Hippocampal formation (tissue), 2 donors: ENCODE data around the gene LCP1.
"Not testable (repeated sequence)": the region's sequence is repeated elsewhere in the genome, so short reads cannot be mapped to it uniquely, and the experiment has no call there.

Source experiments
- DNase-seq, 2 donors: peaks; one replicate each; lab custom pipeline; 2025; lab: John Stamatoyannopoulos, UW

The LCP1 gene

DNA sequence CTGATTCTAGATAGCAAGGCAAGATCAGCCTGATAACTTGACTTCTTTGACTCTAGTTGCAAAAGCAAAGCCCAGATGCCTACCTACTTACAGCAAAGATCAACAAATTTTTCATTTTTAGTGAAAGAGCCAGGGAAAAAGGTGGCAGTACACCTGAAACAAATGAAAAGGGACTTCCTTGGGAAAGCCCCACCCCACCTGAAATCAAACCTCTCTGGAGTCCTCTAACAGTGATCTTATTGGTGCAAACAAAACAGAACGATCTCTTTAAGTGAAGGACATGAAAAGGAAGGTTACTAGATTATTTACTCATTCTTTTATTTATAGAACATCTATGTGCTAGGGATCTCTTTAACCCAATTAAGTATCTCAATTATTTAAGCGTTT lies 507 bp upstream of the LCP1 start:
- no peak for DNase-seq

DNA sequence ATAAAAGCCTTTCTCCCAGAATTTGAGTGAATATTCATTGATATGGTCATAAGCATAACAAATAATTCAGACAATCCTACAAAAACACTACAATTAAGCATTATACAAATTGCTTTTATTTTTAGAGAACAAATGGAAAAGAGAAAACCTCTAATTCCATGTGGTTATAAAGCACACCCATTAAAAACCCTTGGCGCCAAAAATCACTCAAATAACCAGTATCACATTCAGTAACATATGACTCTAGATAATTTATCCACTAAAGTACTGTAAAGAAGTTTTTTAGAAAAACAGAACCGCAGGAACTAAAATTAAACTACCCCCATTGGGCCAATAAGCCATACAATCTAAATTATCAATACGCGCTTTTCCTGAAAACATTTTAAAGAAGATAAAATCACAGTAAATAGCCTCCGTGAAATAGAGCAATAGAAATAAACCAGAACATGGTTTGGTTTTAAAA lies 569 bp downstream of the LCP1 start:
- no peak for DNase-seq

DNA sequence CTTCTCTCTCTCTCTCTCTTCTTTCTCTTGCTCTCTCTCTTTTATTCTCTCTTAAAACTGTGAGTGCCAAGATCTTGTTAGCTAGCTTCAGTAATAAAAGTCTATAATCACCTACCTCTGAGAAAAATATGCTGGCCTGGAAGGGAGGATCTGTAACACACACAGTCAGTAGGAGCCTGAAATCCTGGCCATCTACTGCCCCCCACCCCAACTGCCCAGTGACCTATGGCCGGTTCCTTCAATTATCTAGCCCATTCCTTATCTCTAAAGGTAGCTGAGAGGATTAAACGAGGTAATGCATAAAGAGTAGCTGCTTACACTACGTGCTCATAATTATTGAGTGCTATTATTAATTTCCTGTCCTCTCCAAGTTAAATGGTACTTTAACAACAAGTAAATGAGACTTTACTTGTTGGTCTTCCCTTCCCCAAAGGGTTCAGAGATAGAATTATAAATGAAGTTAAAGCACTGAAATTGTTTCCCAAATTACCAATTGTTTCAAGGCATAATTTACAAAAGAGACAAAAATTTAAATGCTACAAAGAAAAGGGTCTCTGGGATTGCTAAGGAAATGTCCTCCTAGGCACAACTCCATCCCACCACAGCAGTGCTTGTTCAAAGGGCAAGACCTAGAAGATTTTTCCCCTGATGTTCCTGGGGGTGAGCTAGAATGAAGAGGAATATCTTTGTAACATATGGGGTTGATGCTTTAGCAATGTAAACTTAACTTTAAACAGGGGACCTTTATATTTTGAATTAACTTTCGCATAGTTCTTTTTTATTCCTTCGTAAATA lies 1.8 kb downstream of the LCP1 start:
- DNase-seq, result no peak

DNA sequence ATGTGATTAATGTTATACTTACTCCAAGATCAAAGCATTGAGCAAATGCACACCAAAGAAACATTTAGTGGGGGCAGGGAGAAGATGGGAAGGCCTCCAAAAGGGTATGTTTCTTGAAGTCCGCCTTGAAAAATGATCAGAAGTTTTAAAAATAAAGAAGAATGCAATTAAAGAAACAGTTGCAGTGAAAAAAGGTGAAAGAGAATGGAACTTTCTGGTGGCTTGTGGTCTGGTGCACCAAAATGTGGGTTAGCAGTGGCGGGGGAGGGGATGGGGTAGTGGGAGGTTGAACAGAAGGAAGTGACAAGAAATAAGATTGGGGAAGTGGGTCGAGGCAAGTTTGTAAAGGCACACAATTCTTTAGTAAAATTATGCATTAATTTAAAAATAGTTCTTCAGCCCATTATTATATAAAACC lies 2.5 kb downstream of the LCP1 start:
- DNase-seq, result no peak

DNA sequence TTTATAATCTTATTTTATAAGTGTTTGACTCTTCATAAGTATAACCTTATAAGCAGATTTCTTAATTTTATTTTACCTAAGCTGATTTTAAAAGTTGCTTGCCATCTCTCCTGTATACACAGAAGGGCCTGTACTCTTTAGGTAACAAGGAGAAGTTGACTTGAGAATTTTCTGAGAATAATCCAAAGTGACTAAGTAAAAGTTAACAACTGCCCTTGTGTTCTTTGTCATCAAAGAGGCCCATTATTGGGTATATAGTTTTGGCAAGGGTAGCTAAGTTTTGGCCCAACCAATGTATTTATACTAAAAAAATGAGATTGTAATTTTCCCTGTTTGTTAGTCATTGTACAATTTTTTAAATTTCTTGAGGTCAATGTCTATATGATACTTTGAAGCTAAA lies 3.2 kb downstream of the LCP1 start:
- no peak for DNase-seq

DNA sequence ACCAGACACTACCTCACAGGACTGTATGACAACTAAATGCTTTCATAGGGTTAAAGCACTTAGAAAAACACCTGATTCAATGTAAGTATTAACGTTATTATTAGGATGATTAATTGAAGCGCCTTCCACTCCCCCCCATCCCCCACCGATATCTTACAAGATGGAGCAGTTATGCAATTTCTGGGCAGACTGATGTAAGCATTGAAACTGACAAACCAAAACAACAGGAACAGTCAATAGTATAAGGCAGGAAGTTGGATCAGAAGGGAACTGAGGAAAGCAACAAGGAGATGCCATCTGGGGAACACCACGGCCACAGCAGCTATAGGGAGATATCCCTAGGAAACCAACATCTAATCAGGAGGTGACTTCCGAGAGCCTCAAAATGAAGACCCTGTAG lies 3.8 kb downstream of the LCP1 start:
- no peak for DNase-seq

DNA sequence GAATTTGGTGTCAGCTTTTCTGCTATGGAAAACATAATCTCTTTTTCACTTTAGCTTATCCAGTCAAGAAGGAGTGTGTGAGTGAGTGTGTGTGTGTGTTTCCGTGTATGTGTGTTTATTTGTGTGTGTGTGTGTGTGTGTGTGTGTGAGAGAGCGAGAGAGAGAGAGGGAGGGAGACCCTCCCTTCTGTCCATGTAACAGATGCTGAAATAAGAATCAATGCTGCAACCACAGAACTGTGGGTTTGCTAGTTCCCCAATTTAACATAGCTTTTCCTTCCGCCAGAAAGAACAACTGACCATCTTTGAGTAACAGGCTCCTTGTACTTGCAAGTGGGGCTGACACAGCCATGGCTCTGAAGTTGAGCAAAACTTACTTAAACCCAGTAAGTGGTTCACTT lies 5.2 kb downstream of the LCP1 start:
- no peak for DNase-seq

DNA sequence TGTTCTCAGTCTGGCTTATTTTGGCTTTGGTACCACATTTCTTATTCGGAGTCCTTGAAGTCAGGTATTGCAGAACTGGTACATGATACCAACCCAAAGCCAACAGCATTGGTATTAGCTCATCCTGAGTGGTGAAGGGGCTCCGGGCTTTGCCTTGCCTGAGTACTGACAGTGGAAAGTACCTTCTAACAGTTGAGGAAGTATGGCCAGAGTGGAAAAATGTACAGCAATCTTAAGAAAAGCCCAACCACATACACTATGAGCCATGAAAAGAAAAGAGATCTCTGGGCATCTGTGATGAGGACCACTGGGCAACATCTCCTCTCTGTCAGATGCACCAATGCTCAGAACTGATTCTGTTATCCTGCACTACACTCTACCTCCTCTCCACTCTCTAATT lies 8.3 kb downstream of the LCP1 start:
- no peak for DNase-seq

DNA sequence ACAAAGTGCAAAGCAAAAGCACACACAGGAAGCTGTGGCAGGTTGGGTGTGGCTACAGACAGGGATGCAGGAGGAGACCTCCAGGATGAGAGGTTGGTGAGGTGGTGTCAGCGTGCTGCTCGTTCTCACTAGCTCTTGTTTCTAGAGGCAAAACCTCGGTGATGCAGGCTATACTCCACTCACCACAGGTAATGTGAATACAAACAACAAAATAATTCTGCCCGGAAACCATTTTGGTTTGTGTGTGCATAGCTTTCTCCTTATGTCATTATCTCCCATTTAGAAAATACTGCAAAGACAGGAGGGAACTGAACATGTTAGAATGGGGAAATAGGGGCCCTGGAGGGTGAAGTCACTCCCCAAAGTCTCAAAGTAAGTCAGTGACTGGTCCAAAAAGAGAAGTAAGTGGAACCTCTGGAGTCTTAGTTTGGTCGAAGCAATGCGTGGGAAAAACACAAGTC lies 9.4 kb downstream of the LCP1 start:
- no peak for DNase-seq

DNA sequence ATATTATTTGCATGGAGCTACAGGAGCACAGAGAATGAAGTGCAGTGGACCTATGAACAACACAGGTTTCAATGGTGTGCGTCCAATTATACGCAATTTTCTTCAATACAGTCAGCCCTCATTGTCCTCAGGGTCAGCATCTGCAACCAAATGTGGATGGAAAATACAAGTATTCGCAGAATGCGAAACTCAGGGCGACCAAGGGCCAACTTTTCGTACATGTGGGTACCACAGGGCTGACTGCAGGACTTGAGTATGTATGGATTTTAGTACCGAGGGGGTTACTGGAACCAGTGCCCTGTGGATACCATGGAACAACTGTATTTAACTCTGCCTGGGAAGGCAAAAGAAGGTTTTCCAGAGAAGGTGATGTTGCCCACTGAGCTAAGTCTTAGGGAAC lies 10.2 kb downstream of the LCP1 start:
- DNase-seq, result no peak

DNA sequence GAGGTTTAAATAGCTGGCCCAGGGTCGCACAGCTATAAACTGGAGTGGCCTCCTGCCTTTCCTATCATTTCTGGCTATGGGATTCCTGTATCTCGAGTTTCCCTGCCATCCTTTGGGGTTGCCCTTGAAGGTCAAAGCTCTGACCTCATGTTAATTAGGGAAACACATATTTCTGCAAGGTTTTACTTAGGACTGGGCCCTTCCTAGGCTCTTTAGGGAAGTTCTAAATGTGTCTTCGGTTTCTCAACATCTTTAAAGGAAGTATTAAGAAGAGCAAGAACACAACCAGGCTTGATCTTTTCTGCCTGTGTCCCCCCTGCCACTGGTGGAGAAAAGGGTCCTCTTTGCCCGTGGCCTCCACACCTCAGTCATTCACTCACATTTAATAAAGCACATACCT lies 10.8 kb downstream of the LCP1 start:
- DNase-seq, result no peak

DNA sequence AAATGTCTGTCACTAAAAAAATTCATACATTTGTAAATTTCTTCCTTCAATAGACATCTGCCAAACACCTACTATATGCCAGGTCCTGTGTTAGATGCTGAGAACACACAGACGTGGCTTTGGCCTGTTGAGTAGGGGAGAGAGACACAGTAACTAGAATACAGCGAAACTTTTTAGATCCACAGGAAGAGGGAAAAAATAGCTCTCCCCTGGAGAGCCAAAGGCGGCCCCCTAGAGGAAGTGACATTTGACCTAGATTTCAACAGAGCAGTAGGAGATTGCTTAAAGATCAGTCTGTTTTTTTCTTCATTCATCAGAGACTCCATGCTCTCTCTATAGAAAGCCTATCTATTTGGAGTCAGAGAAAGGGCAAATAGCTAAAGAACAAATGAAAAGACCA lies 11.3 kb downstream of the LCP1 start:
- no peak for DNase-seq

DNA sequence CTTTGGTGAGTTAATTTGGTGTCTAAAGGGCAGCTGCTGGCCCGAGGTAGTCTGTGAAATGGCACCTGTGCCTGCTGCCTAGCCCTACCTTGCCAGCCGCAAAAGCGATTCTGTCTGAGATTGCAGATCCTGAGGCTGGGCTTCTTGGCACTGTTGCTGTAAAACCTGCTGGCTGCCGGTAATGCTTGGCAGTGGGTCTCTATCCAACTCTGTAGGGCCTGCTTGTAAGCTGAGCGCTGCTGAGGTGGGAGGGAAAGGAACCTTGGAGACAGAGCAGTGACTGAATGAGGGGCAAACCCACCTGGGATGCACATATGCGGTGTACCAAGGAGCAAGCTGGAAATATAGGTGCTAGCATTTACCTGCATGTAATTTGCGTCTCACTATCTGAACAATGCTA lies 11.7 kb downstream of the LCP1 start:
- no peak for DNase-seq

DNA sequence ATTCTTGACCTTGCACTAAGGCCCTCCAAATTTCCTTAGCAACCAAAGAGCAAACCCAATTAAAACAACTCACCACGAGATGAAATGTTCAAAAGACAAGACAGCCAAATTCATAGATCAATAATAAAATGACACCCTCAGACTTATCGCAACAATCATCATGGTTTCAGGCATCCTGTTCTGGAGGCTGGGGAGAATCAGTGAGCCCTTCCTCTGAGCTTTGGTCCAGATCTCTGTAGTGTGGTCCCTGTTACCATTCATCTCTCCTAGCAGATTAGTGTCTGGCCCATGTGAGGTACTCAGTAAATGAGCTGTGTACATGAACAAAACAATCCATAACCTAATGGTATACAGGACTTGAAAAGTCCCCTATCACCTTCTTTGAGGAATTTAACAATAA lies 12.2 kb downstream of the LCP1 start:
- no peak for DNase-seq

DNA sequence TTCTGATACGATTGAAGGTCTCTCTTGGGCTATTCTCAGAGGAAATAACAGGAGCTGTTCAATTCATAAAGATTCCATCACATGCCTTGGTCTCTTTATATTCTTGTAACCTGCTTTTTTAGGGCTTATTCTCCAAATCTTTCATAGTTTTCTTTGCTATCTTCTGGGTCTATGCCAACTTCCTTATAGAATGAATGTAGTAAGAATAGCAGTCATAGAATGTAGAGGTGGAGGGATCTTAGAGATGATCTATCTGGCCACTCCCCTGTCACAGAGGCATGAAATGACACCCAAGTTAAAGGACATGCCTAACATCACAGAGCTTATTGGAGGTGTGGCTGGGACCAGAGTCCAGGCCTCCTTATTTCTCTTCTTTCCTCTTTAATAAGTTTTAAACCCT lies 13.2 kb downstream of the LCP1 start:
- no peak for DNase-seq

DNA sequence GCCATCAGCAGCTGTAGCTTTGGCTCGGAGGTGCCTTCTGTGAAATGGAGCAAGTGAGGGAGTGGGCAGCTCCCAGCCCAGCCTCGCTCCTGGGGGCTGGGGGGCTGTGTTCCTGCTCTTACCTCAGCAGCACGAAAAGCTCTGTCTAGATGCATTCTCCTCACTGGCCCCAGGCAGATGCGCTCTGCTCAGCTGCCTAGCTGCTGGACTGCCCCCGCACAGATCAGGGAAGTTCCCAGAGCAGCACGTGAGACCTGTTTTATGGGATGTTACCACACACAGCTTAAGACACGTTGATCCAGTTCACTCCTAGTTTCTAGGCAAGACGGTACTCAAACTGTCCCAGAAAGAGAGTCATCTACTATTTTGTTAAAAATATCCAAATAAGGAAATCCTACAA lies 13.6 kb downstream of the LCP1 start:
- DNase-seq, result no peak

DNA sequence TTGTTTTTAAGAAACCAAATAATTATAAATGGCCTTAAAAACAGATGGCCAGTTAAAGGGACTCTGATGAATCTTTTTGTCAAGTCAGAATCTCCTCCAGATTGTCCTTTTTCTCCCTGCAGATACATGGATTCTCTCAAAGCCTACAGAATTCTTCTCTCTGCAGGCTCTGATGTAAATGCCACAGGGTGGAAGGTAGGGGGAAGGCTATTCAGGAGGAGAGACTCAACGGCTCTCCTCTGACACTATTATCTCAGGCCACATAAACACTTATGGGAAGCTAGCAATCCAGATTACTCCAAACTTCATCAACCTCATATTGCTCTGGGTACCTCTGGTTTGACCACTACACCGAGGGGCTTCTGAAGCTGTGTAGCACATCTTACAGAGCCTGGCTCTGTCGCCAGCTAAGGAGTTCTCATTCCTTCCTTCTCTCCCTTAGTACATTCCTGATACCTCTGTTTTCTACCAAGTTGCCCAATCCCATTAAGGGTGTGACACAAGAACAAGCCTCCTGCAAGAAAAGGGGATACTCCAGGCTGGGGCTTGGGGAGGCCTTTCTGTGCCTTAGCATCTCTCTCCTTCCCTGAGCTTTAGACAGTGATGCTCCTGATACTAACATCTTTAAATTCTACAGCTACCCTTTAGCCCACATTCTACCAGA lies 14.9 kb downstream of the LCP1 start:
- no peak for DNase-seq

DNA sequence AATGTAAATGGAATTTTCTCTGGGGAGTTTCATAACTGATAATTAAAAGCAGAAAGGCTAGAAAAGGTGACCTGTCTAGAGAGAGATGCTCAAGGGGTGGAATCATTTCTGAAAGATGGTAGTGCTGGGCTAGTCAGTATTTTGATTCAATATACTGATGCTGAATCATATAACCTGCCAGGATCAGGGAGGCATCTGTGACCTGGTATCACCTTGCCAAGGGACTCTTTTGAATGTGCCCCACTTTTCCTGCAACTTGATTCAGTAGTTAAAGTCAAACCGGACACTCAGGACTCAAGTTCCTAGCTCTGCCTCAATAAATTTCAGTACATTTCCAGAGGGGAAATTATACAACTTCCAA lies 15.8 kb downstream of the LCP1 start:
- no peak for DNase-seq

DNA sequence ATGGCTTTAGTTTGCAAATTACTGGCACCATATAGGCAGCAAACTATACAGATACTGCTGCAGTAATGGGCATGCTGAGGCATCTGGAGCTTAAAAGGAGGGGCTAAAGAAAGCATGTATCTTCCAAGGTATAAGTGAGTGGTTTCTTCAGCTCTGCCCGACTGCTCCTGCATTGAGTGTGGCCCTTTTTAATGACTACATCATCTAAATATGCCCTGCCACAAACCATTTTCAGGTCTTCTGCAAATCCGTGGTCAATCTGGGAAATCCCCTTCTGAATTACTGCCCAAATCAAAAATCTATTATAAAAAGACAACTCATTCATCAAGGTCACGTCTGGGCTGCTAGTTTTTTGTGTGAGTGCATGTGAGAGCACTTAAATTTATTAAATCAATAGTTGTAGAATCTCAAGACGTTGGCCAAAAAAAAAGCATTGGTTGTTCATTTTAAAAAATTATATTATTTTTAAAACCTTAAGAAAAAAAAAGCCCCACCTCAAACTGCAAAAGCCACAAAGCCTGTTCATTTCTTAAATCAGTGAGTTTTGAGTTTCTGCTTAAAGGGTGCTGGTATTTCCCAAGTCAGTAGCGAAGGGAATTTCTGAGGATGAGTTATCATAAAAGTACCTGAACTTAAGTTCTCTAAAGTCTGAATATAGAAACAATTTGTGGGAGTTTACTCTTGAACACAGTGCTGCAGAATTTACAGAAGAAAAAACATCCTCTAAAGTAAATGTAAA lies 16.3 kb downstream of the LCP1 start:
- no peak for DNase-seq

DNA sequence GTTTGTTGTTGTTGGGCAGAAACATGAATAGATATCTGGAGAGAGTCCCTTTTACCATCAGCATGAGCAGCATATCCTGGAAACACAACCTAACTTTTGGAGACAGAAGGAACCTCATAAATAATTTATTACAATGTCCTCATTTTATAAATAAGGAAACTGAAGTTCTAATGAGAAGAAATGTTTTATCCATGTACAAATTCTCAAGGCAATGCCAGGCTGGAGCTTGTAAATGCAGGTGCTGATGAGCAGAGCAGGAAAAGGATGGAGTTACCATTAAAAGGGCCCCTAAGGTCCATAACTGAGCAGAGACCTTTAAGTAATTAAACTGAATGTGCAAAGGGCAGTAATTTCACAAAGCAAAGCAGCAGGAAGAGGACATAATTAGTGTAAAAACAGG lies 17.3 kb downstream of the LCP1 start:
- no peak for DNase-seq

DNA sequence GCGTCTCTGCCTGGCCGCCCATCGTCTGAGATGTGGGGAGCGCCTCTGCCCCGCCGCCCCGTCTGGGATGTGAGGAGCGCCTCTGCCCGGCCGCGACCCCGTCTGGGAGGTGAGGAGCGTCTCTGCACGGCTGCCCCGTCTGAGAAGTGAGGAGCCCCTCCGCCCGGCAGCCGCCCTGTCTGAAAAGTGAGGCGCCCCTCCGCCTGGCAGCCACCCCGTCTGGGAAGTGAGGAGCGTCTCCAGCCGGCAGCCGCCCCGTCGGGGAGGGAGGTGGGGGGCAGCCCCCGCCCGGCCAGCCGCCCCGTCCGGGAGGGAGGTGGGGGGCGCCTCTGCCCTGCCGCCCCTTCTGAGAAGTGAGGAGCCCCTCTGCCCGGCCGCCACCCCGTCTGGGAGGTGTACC lies 19.2 kb downstream of the LCP1 start:
- DNase-seq, result not testable (repeated sequence)

DNA sequence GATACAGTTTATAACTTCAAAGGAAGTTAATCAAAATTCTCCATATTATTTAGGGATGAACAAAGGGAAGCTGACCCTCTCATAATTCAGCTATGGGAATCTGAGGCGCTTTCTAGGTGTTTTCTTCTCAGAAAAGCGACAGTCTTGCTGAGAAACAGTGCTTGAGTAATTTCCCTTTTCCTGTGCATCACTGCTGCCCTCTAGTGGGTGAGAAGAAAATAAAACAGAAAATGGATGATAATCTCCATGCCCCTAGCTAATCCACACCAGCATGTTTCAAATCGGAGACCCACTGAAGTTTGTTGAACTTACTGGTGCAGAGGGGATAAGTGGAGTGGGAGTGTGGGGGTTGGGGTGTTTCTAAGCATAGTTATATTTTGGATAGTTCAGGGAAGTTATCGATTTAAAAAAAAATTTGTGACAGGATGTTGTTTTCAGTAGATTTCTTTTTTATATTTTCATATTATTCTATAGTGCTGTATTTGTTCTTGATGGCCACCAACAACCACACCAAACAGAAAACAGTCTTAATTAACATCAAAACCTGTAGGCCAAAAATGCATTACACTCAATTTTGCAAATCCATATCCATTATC lies 21.4 kb downstream of the LCP1 start:
- peak in 1 of 2 donors; percentile 57 for DNase-seq

DNA sequence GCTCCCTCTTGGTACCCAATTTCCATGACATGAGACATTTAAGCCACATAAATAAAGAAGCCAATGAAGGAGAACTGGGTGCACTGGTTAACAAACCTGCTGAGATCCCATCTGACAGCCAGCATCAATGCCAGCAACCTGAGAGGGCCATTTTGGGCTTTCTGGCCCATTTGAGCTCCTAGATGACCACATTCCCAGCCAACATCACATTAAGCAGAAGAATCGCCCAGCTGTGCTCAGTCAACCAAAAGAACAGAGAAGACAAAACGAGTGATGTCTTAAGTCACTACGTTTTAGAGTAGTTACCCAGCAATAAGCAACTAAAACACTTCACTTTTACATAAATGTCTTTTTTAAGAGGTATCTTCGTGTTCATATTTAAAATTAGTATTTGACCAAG lies 21.9 kb downstream of the LCP1 start:
- no peak for DNase-seq
